ENCODE measurements around the gene KLHDC3. TPM values are rescaled to one million over a fixed set of nuclear protein-coding genes. Genes with fewer than 3 reads are reported as not detected.

The KLHDC3 gene
- total RNA-seq, 4 donors from 2014 or later = 49.3 to 86.1 (median 63.1) TPM

DNA sequence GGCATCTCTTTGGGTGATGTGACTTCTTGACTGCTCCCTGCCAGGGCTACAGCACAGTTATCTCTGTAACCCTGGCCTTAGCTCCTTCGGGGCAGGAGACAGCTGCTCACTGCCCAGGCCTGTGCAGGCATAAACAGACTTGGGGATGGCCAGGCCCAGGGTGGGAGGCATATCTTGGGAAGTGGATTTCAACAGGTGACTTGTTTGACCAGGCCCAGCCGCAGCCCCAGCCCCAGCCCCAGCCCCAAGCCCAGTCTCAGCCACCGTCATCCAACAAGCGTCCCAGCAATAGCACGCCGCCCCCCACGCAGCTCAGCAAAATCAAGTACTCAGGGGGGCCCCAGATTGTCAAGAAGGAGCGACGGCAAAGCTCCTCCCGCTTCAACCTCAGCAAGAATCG is 7.8 kb upstream of the KLHDC3 start:
- WGBS = 96% methylated on average over 9 of the region's 11 CpGs
- DNase-seq (ENCODE audit: low spot score in 2 of 2) = no peak
- Histone ChIP-seq H3K4me1 (no peaks in the 10 kb centered on the region), H3K27me3 (no peaks in the 10 kb centered on the region), H3K4me3 (no peak overlapping the region), H3K36me3 (peaks cover 58% of the 10 kb centered on the region), H3K9me3 (no peaks in the 10 kb centered on the region), H3K27ac (no peak overlapping the region)
- TF ChIP-seq EP300 (IDR thresholded peaks at IDR 0.05) = no peak
- no peak for TF ChIP-seq POLR2A (IDR thresholded peaks at IDR 0.05)
- TF ChIP-seq, protein P1, sequence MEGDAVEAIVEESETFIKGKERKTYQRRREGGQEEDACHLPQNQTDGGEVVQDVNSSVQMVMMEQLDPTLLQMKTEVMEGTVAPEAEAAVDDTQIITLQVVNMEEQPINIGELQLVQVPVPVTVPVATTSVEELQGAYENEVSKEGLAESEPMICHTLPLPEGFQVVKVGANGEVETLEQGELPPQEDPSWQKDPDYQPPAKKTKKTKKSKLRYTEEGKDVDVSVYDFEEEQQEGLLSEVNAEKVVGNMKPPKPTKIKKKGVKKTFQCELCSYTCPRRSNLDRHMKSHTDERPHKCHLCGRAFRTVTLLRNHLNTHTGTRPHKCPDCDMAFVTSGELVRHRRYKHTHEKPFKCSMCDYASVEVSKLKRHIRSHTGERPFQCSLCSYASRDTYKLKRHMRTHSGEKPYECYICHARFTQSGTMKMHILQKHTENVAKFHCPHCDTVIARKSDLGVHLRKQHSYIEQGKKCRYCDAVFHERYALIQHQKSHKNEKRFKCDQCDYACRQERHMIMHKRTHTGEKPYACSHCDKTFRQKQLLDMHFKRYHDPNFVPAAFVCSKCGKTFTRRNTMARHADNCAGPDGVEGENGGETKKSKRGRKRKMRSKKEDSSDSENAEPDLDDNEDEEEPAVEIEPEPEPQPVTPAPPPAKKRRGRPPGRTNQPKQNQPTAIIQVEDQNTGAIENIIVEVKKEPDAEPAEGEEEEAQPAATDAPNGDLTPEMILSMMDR (IDR thresholded peaks at IDR 0.05) = no peak
- TF ChIP-seq POLR2AphosphoS5 (IDR thresholded peaks at IDR 0.05) = no peak

DNA sequence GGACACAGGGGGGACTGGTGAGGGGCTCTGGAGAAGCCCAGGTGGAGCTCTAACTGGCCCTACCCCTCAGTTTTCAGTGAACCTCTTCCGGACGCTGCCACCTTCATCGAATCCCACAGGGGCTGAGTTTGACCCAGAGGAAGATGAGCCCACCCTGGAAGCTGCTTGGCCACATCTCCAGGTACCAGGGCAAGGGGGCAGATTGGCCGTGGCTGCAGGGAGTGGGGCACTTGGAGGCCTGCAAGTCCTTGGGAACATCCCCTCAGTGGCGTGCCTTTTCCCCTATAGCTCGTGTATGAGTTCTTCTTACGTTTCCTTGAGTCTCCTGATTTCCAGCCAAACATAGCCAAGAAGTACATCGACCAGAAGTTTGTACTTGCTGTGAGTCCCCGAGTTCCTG is 6.9 kb upstream of the KLHDC3 start:
- Histone ChIP-seq H3K27me3 (no peaks in the 10 kb centered on the region), H3K4me3 (no peak overlapping the region), H3K36me3 (peaks cover 62% of the 10 kb centered on the region), H3K27ac (no peak overlapping the region), H3K9me3 (no peaks in the 10 kb centered on the region), H3K4me1 (peaks cover 4% of the 10 kb centered on the region)
- DNase-seq (ENCODE audit: low spot score in 2 of 2) = no peak
- WGBS = 90% methylated on average over 9 of the region's 9 CpGs
- TF ChIP-seq POLR2A (IDR thresholded peaks at IDR 0.05) (no peak), POLR2AphosphoS5 (IDR thresholded peaks at IDR 0.05) (no peak), EP300 (IDR thresholded peaks at IDR 0.05) (no peak)
- TF ChIP-seq, protein P1 (IDR thresholded peaks at IDR 0.05) = no peak

DNA sequence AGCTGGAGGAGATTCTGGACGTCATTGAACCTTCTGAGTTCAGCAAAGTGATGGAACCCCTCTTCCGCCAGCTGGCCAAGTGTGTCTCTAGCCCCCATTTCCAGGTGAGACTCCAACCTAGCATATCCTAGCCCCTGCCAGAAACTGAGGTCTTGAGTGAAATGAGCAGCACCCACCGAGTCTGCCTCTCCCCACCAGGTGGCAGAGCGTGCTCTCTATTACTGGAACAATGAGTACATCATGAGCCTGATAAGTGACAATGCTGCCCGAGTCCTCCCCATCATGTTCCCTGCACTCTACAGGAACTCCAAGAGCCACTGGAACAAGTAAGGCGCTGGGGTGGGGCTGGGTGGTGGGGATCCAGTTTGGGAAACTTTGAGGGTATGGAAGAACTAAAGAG is 4.9 kb upstream of the KLHDC3 start:
- no peaks in the 10 kb centered on the region for H3K27me3 ChIP-seq
- H3K27ac ChIP-seq = no peak overlapping the region
- H3K4me3 ChIP-seq = no peak overlapping the region
- H3K4me1 ChIP-seq = peaks cover 18% of the 10 kb centered on the region
- no peaks in the 10 kb centered on the region for H3K9me3 ChIP-seq
- TF ChIP-seq, protein P1 (IDR thresholded peaks at IDR 0.05) = peak in 1 of 2 donors; percentile 23
- TF ChIP-seq POLR2A (IDR thresholded peaks at IDR 0.05) = no peak
- no peak for DNase-seq (ENCODE audit: low spot score in 2 of 2)
- WGBS = 62% methylated on average over 3 of the region's 6 CpGs
- peaks cover 63% of the 10 kb centered on the region for H3K36me3 ChIP-seq

DNA sequence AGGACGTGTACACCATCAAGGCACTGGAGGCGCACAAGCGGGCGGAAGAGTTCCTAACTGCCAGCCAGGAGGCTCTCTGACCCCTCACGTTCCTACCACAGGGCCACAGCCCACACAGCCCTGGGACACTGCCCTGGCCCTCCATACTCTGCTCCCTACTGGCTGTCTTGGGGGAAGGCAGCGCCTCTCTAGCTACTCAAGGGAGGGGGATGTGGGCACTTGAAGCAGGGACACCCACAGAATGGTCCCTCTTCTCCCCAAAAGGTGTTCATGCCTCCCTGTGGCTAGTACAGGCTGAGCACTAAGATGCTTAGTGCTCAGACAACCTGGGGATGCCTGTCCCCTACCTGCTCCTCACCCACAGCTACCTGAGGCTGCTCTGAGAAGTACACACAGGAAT is 2.8 kb upstream of the KLHDC3 start:
- TF ChIP-seq POLR2A (IDR thresholded peaks at IDR 0.05) = no peak
- TF ChIP-seq, protein P1 (IDR thresholded peaks at IDR 0.05) = no peak
- no peak for TF ChIP-seq EP300 (IDR thresholded peaks at IDR 0.05)
- no peak for TF ChIP-seq POLR2AphosphoS5 (IDR thresholded peaks at IDR 0.05)
- WGBS = 73% methylated on average over 5 of the region's 6 CpGs
- Histone ChIP-seq H3K9me3 (no peaks in the 10 kb centered on the region), H3K27me3 (no peaks in the 10 kb centered on the region), H3K36me3 (peaks cover 57% of the 10 kb centered on the region), H3K4me3 (no peak overlapping the region), H3K27ac (no peak overlapping the region), H3K4me1 (peaks cover 36% of the 10 kb centered on the region)
- DNase-seq (ENCODE audit: low spot score in 2 of 2) = no peak

DNA sequence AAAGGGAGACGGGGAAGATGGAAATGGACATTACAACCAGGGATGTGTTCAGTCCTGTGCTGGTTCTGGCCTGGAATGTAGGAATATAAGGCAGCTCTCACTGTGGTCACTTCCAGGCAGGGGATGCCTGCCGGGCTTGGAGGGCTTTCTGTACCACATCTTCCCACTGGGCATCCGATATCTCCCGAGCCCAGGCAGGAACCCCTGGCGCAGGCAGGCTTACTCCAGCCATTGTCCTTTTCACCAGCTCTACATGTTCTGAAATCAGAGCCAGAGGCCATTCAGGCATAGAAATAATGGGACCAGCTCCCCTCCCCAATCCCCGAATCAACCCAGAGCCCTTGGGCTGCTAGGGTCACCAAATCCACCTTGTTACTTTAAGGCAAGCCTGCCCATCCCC is 1.7 kb upstream of the KLHDC3 start:
- Histone ChIP-seq H3K27me3 (no peaks in the 10 kb centered on the region), H3K9me3 (no peaks in the 10 kb centered on the region), H3K36me3 (peaks cover 48% of the 10 kb centered on the region), H3K4me1 (peaks cover 46% of the 10 kb centered on the region), H3K4me3 (no peak overlapping the region), H3K27ac (peak overlapping the region; percentile 73)
- 78% methylated on average over 6 of the region's 6 CpGs for WGBS
- TF ChIP-seq, protein P1 (IDR thresholded peaks at IDR 0.05) = no peak
- TF ChIP-seq EP300 (IDR thresholded peaks at IDR 0.05) (no peak), POLR2A (IDR thresholded peaks at IDR 0.05) (no peak), POLR2AphosphoS5 (IDR thresholded peaks at IDR 0.05) (no peak)
- no peak for DNase-seq (ENCODE audit: low spot score in 2 of 2)

All from suprapubic skin (tissue), 4 donors.